Islet of Langerhans (tissue), 1 donor: ENCODE data around the gene GFY.
"Not testable (repeated sequence)": the region's sequence is repeated elsewhere in the genome, so short reads cannot be mapped to it uniquely, and the experiment has no call there.

Source experiments
- FAIRE-seq: peaks from one replicate; lab custom pipeline; 2011; peaks lifted over from hg19 to GRCh38; lab: Jason Lieb, UNC

GFY gene

DNA sequence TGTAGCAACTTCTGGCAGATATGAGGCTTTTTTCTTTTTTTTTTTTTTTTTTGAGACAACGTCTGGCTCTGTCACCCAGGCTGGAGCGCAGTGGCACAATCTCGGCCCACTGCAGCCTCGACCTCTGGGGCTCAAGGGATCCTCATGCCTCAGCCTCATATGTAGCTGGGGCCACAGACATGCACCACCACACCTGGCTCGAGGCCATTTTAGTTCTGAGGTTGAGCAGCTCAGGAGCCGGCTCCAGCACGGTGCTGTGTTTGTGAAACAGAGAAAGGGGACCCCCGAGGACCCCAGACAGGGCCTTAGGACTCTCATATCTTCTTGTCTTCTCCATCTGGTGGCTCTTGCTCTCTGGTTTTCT, 45.4 kb downstream of the GFY start:
- FAIRE-seq = no peak

DNA sequence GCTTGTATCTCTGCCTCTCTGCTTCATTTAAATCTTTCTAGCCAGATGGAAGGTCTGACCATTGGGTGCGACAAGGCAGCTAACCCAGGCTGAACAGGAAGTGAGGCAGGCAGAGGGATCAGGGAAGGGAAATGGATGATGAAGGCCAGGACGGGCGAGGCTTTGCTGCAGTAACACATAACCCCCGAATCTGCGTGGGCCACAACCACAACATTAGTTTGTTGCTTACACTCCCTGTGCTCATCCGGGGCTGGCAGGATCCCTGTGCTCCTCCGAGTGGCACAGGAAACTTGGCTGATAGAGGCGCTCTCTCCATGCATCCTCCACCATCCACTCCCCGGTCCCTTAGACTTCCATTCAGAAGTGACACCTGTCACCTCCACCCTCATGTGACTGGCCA, 47.7 kb downstream of the GFY start:
- no peak for FAIRE-seq

DNA sequence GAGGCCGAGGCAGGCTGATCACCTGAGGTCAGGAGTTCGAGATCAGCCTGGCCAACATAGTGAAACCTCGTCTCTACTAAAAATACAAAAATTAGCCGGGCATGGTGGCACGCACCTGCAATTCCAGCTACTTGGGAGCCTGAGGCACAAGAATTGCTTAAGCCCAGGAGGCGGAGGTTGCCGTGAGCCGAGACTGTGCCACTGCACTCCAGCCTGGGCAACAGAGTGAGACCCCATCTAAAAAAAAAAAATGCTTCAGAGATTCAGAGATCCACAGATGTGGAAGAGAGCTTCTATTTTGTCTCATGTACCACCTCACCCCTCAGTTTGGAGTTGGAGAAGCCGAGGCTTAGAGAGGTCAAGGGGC, 48.3 kb downstream of the GFY start:
- FAIRE-seq = not testable (repeated sequence)

DNA sequence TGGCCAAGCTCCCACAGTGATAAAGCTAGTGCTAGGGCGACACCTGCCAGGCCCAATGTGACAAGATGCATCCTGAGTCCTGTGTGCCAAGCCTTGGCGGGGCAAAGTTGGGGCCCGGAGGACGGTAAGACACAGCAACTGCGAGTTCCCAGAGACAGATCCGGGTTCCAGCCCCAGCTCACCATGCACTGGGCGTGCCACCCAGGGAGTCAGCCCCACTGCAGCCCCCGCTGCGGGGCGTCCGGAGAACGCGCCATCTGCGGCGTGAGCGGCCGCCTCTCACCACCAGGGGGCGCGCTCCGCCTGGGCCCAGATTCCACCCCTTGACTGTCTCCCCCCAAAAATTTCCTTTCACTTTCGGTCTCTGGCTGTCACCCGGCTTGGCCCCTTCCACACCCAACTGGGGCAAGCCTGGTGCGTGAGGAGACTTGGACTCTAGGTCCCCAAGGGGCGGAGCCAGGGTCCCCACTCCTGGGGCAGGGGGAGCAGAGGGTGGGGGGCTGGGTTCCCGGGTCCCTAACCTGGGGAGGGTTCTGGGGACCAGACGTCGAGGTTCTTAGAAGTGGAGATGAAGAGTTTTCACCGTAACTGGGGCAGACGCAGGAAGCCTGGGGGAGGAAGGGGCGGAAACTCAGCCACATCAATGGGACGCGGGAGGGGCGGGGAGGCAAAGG, 48.8 kb downstream of the GFY start, which contains the start of gene FLT3LG:
FLT3LG (plus strand) TSS at position 348 of the 674 bp plus-strand sequence. CDS start 425 bp downstream, outside the sequence.
- no peak for FAIRE-seq

DNA sequence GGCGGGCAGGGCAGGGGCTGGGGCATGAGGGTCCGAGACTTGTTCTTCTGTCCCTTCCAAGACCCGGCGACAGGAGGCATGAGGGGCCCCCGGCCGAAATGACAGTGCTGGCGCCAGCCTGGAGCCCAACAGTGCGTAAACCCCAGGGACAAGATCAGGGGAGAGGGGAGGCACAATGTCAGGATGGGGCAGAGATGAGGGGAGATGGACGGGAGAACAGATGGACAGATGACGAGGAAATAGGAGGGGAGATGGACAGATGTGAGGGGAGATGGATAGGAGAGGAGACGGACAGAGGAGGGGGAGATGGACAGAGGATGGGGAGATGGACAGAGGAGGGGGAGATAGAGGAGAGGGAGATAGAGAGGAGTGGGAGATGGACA, 49.3 kb downstream of the GFY start:
- FAIRE-seq = no peak

DNA sequence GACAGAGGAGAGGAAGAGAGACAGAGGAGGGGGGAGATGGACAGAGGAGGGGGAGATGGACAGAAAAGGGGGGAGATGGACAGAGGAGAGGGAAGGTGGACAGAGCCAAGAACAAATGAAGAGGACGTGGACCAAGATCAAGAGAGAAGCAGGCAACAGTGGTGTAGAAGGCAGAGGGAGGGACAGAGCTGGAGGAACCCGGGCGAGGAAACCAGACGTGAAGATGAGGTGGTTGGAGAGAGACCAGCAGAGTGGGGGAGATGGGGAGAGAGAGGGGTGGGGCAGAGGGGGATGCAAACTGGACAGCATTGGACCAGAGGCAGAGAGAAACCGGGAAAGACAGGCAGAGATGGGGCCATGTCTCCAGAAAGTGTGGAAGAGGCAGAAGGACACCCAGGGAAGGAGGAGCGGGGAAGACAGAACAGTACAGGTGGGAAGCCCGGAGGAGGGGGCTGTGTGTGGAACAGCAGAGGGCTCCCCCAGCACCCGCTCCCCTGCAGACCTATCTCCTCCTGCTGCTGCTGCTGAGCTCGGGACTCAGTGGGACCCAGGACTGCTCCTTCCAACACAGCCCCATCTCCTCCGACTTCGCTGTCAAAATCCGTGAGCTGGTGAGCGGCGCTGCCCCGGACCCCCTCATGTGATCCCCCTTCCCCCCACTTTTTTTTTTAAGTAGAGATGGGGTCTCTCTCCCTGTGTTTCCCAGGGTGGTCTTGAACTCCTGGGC, 50.2 kb downstream of the GFY start:
- FAIRE-seq = no peak

DNA sequence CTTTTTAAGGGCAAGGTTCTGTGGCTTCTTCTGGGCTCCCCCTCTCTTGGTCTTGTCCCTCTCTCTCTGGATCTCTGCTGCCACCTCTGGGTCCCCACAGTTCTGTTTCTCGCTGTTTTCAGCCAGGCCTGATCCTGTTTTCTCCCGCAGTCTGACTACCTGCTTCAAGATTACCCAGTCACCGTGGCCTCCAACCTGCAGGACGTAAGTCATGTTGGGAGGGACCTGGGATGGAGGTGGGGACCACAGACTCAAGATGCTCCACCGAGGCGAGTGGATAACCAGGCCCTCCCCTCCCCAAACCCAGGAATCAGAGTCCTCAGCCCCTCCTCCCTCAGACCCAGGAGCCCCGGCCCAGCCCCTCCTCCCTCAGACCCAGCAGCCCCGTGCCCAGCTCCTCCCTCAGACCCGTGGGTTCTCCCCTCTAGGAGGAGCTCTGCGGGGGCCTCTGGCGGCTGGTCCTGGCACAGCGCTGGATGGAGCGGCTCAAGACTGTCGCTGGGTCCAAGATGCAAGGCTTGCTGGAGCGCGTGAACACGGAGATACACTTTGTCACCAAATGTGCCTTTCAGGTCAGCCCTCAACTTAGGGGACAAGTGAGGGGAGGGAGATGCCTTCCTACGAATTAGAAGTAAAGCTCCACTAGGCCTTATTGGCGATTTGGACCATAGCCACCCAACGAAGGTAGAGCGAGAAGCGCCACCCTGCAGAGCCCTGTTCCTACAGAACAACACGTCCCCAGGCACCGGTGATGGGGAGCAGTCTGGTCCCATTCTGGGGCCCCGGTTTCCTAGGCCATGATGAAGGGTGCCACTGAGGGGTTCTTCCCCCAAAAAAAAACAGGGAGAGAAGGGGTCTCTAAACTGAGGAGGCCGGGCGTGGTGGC, 51.0 kb downstream of the GFY start:
- FAIRE-seq = no peak
